CD8-positive, alpha-beta memory T cell (primary cell): Measurements from ENCODE around the gene EEFSEC. TPM values are rescaled to one million over a fixed set of nuclear protein-coding genes. Genes with fewer than 3 reads are reported as not detected.

Experiments used
- CTCF ChIA-PET: fragments of 350-600 bp; sonication (Branson Sonifier 250); formaldehyde crosslinking; loops from one replicate; lab custom pipeline; 2021; ENCODE audit warnings: antibody characterized with exemption; lab: Charles Lee
- POLR2A ChIA-PET: fragments of 350-600 bp; sonication (Branson Sonifier 250); formaldehyde crosslinking; loops from one replicate; lab custom pipeline; 2021; ENCODE audit warnings: antibody characterized with exemption; lab: Charles Lee
- DNase-seq, 5 donors: peaks; one replicate each; pipeline versions ENCODE4 v3.0.0 to v3.0.0-alpha.2; 2020 to 2022; ENCODE audit warnings: mixed read lengths in 1 of 5
- H3K27ac ChIP-seq: one replicate; pipeline ENCODE4 v1.7.0; 2013; ENCODE audit warnings: low read depth, mild to moderate bottlenecking, low read length, moderate library complexity
- H3K27me3 ChIP-seq: 2 replicates; pipeline ENCODE4 v1.7.0; 2013; ENCODE audit warnings: low read length, mild to moderate bottlenecking; ENCODE audit not compliant: insufficient read depth, poor library complexity, severe bottlenecking
- H3K36me3 ChIP-seq: 2 replicates; pipeline ENCODE4 v1.7.0; 2013; ENCODE audit warnings: mild to moderate bottlenecking, low read length, moderate library complexity; ENCODE audit not compliant: insufficient read depth
- H3K4me1 ChIP-seq: 2 replicates; pipeline ENCODE4 v1.7.0; 2013; ENCODE audit warnings: mild to moderate bottlenecking, low read length, moderate library complexity; ENCODE audit not compliant: insufficient read depth
- H3K4me3 ChIP-seq: 2 replicates; pipeline ENCODE4 v1.7.0; 2013; ENCODE audit warnings: mild to moderate bottlenecking, low read length
- H3K9me3 ChIP-seq: 2 replicates; pipeline ENCODE4 v1.7.0; 2013; ENCODE audit warnings: mild to moderate bottlenecking, low read length
- H3K27ac Mint-ChIP-seq, 8 donors: one replicate each; pipeline ENCODE4 v1.8.0; 2020 to 2021; ENCODE audit warnings: mixed read lengths in 8 of 8, mild to moderate bottlenecking in 6 of 8, inconsistent platforms in 3 of 8, moderate library complexity in 3 of 8
- H3K27me3 Mint-ChIP-seq, 2 donors: one replicate each; pipeline ENCODE4 v1.8.0; 2020 to 2021; ENCODE audit warnings: mixed read lengths in 2 of 2, mild to moderate bottlenecking in 1 of 2, moderate library complexity in 1 of 2
- H3K36me3 Mint-ChIP-seq, 3 donors: one replicate each; pipeline ENCODE4 v1.8.0; 2020 to 2021; ENCODE audit warnings: mixed read lengths in 3 of 3, inconsistent platforms in 1 of 3, mild to moderate bottlenecking in 1 of 3
- H3K4me1 Mint-ChIP-seq, 3 donors: one replicate each; pipeline ENCODE4 v1.8.0; 2020 to 2021; ENCODE audit warnings: mixed read lengths in 3 of 3, inconsistent platforms in 1 of 3, mild to moderate bottlenecking in 1 of 3
- H3K4me3 Mint-ChIP-seq, 7 donors: one replicate each; pipeline ENCODE4 v1.8.0; 2020 to 2021; ENCODE audit warnings: mixed read lengths in 7 of 7, mild to moderate bottlenecking in 6 of 7, moderate library complexity in 4 of 7, inconsistent platforms in 2 of 7
- H3K9me3 Mint-ChIP-seq, 5 donors: one replicate each; pipeline ENCODE4 v1.8.0; 2020 to 2022; ENCODE audit warnings: mixed read lengths in 5 of 5, mild to moderate bottlenecking in 3 of 5, moderate library complexity in 2 of 5, inconsistent platforms in 1 of 5
- polyA plus RNA-seq: library from polyadenylated mRNA; unstranded; fragments of 300-500 nt; fragmentation: Illumina TruSeq; gene quantifications from one replicate; pipeline ENCODE4 v1.2.3, GENCODE V29; 2021
- total RNA-seq, 2 experiments: library from RNA; stranded (reverse); gene quantifications; one replicate each; pipeline ENCODE4 v1.2.3, GENCODE V29; 2021

EEFSEC gene
- total and polyA plus RNA-seq, 3 experiments from 2014 or later: 20.4 to 28.6 (median 21.8) TPM

DNA sequence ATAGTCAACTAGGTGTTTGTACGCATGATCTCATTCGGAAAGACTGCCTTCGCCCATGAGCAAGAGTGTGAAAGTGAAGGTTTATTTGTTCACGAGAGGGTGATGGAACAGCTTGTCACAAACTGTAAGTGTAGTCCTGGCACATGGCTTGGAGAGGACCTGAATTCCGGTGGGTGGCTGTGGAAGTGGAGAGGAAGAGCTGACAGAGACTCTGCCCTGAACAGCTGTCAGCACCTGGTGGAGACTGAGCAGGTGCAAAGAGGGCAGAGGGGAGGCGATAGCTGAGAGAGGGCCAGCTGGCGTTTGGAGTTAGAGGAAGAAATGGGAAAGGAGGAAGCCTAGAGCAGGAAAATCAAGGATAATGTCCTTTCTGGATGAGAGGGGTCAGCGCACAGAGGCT lies 155.7 kb downstream of the EEFSEC start:
- no peaks in the 10 kb centered on the region for H3K27me3 Mint-ChIP-seq
- peaks cover 4 to 10% (median 5%) of the 10 kb centered on the region in 3 donors for H3K4me1 Mint-ChIP-seq
- Histone ChIP-seq H3K36me3 (no peaks in the 10 kb centered on the region), H3K27ac (no peak overlapping the region), H3K9me3 (no peaks in the 10 kb centered on the region), H3K4me1 (peaks cover 14% of the 10 kb centered on the region), H3K4me3 (no peak overlapping the region), H3K27me3 (no peaks in the 10 kb centered on the region)
- no peak overlapping the region for H3K4me3 Mint-ChIP-seq
- POLR2A ChIA-PET: no interaction called here
- CTCF ChIA-PET: interaction anchor here (0.8 to 1.6 kb wide), 4 partner anchors 9 to 13 kb away, joined by 3 to 10 read pairs (median 4); no protein-coding TSS in a partner anchor
- peak overlapping the region in 1 of 8 donors; percentile 16 for H3K27ac Mint-ChIP-seq
- no peak for DNase-seq
- H3K36me3 Mint-ChIP-seq: peaks cover 7 to 25% (median 22%) of the 10 kb centered on the region in 3 donors
- no peaks in the 10 kb centered on the region for H3K9me3 Mint-ChIP-seq

DNA sequence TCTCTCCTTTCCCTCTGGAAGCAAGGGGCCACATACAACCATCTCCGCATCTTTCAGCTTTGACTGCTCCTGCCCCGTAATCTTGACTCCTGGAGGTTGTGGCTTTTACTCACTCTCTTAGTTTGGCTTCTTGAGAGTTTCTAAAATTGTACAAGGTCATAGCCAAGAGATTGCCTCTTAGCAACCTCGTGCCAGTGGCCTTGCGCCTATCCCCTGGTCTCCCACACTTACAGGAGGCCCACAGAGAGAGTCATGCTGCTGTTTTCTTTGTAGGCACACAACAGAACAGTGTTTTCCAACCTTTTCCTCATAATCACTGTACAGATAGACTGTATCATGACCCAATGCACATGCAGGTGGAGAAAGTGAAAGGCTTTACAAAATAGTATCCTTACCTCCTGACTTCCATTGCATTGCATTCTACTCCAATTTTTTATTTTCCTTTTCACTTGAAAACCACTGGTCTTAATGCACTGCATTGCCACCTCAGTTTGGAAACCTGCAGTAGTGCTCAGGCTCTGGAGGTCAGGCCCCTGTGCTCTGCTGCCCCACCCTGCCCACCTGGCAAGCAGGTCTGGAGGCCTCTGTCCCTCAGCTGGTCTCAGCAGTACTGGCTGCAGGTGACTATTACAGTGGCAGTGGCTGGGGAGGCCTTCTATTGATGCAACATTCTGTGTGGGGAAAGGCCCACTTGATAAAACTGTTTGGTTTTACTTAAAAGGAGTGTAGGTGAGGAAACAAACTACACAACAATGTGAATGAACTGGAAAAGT lies 157.2 kb downstream of the EEFSEC start:
- H3K4me1 ChIP-seq: peaks cover 27% of the 10 kb centered on the region
- H3K27ac ChIP-seq: no peak overlapping the region
- H3K9me3 Mint-ChIP-seq: no peaks in the 10 kb centered on the region
- H3K9me3 ChIP-seq: no peaks in the 10 kb centered on the region
- ChIA-PET CTCF (no interaction called here), POLR2A (no interaction called here)
- DNase-seq: no peak
- peak overlapping the region in 1 of 8 donors; percentile 35 for H3K27ac Mint-ChIP-seq
- no peak overlapping the region for H3K4me3 Mint-ChIP-seq
- no peaks in the 10 kb centered on the region for H3K27me3 Mint-ChIP-seq
- H3K36me3 Mint-ChIP-seq: peaks cover 7 to 23% (median 18%) of the 10 kb centered on the region in 3 donors
- peaks cover 11 to 24% (median 13%) of the 10 kb centered on the region in 3 donors for H3K4me1 Mint-ChIP-seq
- H3K27me3 ChIP-seq: no peaks in the 10 kb centered on the region
- no peak overlapping the region for H3K4me3 ChIP-seq
- no peaks in the 10 kb centered on the region for H3K36me3 ChIP-seq

DNA sequence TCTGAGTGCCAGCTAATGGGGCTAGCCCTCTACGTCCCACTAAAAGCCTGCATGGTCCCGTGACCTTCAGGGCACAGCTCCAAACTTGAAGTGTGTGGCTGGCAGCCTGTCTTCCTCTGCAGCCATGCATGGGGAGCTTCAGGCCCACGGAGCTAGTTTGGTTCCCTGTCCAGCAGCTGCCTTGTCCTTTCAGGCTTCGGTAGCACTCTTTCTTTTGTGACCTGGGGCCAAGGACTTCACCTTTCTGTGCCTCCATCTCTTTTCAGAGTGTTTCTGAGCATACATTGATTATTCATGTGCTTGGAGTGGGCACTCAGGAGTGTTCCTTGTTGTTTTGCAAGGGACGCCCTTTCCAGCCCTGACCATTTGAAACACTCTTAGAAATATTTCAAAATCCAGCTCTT lies 158.2 kb downstream of the EEFSEC start:
- Mint-ChIP-seq H3K36me3 (peaks cover 4 to 19% (median 18%) of the 10 kb centered on the region in 3 donors), H3K9me3 (no peaks in the 10 kb centered on the region), H3K27me3 (no peaks in the 10 kb centered on the region), H3K4me3 (no peak overlapping the region), H3K27ac (no peak overlapping the region), H3K4me1 (peaks cover 19 to 34% (median 23%) of the 10 kb centered on the region in 3 donors)
- no peak for DNase-seq
- ChIA-PET CTCF (no interaction called here), POLR2A (no interaction called here)
- Histone ChIP-seq H3K27ac (no peak overlapping the region), H3K4me3 (no peak overlapping the region), H3K4me1 (peaks cover 36% of the 10 kb centered on the region), H3K9me3 (no peaks in the 10 kb centered on the region), H3K27me3 (no peaks in the 10 kb centered on the region), H3K36me3 (no peaks in the 10 kb centered on the region)

DNA sequence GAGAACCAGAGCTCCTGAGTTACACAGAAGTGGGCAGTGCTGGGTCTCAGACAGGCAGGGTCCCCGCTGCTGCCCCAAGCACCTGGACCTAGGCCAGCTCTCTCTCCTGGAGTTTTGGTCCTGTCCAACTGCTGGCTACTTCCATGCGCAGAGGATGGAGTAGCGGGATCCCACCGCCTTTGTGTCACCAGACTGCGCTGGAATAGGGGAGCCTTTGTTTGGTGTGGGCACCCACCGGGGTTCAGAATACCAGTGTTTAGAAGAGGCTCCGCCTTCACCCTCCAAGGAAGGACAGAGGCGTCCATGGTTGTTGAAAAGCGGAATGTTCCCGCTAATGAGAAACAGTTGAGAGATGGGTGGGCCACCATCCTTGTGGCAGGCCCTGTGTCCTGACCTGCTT lies 159.0 kb downstream of the EEFSEC start:
- H3K4me3 ChIP-seq: no peak overlapping the region
- no peaks in the 10 kb centered on the region for H3K36me3 ChIP-seq
- CTCF ChIA-PET: no interaction called here
- H3K9me3 Mint-ChIP-seq: no peaks in the 10 kb centered on the region
- POLR2A ChIA-PET: no interaction called here
- no peaks in the 10 kb centered on the region for H3K27me3 Mint-ChIP-seq
- peaks cover 26 to 42% (median 31%) of the 10 kb centered on the region in 3 donors for H3K4me1 Mint-ChIP-seq
- H3K36me3 Mint-ChIP-seq: peaks cover 4 to 20% (median 19%) of the 10 kb centered on the region in 3 donors
- DNase-seq: no peak
- H3K4me3 Mint-ChIP-seq: no peak overlapping the region
- H3K9me3 ChIP-seq: no peaks in the 10 kb centered on the region
- H3K4me1 ChIP-seq: peaks cover 44% of the 10 kb centered on the region
- no peak overlapping the region for H3K27ac ChIP-seq
- no peaks in the 10 kb centered on the region for H3K27me3 ChIP-seq
- no peak overlapping the region for H3K27ac Mint-ChIP-seq

DNA sequence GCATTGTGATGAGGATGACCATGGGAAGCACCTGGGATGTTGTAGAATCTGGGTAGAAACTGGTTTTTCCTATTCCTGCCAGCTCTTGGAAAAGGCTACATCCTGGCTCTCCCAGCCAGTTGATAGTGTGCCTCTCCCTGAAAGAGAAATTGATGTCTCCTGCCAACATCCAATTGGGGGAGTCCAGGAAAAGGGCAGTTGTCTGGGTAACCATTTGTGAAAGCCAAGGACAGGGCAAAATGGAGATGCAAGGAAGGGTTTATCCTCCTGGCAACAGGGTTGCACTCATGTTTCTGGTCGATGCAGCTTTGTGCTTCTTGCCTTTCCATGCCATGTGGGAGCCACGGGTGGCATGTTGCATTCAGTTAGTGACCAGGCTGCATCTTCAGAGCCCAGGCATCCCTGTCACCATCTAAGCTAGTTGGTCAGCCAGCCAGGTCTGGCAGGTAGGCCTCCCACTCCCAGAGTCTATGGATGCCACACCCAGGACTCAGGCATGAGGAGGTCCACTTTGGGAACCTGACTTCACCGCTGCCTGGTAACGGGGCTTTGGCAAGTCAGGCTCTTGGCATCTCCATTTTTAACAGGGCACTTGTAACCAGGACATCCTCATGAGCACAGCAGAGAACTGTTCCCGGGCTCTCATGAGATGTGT lies 159.9 kb downstream of the EEFSEC start:
- H3K9me3 Mint-ChIP-seq: no peaks in the 10 kb centered on the region
- peaks cover 53% of the 10 kb centered on the region for H3K4me1 ChIP-seq
- ChIA-PET CTCF (no interaction called here), POLR2A (no interaction called here)
- H3K4me3 Mint-ChIP-seq: no peak overlapping the region
- H3K36me3 ChIP-seq: no peaks in the 10 kb centered on the region
- H3K4me3 ChIP-seq: no peak overlapping the region
- peaks cover 4 to 21% (median 19%) of the 10 kb centered on the region in 3 donors for H3K36me3 Mint-ChIP-seq
- no peaks in the 10 kb centered on the region for H3K27me3 Mint-ChIP-seq
- H3K4me1 Mint-ChIP-seq: peaks cover 27 to 51% (median 38%) of the 10 kb centered on the region in 3 donors
- H3K27ac ChIP-seq: no peak overlapping the region
- no peaks in the 10 kb centered on the region for H3K9me3 ChIP-seq
- H3K27ac Mint-ChIP-seq: peak overlapping the region in 1 of 8 donors; percentile 8
- no peaks in the 10 kb centered on the region for H3K27me3 ChIP-seq
- DNase-seq: no peak

DNA sequence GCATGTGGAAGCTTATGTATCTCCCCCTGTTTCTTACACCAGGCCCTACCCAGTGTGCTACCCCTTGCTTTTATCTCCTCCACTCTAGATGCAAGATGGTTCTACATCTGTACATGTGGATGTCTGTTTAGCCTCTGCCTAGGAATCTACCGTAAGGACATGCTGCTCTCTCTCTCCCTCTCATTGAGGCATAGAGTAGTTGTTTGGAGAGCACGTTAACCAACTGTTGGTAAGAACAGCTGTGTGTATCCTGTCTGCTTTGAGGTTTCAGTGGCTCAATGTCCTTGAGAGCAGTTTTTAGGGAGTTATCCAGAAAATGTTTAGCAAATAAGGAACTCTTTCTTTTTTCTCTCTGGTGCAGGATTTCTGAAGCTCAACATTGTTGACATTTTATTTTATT lies 160.7 kb downstream of the EEFSEC start:
- Histone ChIP-seq H3K4me1 (peaks cover 60% of the 10 kb centered on the region), H3K9me3 (no peaks in the 10 kb centered on the region), H3K36me3 (no peaks in the 10 kb centered on the region), H3K4me3 (no peak overlapping the region), H3K27ac (no peak overlapping the region), H3K27me3 (no peaks in the 10 kb centered on the region)
- Mint-ChIP-seq H3K36me3 (peaks cover 4 to 25% (median 15%) of the 10 kb centered on the region in 3 donors), H3K27ac (peak overlapping the region in 4 of 8 donors; percentile 6 to 25 (median 8)), H3K9me3 (no peaks in the 10 kb centered on the region), H3K4me1 (peaks cover 27 to 56% (median 43%) of the 10 kb centered on the region in 3 donors), H3K4me3 (no peak overlapping the region), H3K27me3 (no peaks in the 10 kb centered on the region)
- ChIA-PET POLR2A (no interaction called here), CTCF (no interaction called here)
- DNase-seq: no peak

DNA sequence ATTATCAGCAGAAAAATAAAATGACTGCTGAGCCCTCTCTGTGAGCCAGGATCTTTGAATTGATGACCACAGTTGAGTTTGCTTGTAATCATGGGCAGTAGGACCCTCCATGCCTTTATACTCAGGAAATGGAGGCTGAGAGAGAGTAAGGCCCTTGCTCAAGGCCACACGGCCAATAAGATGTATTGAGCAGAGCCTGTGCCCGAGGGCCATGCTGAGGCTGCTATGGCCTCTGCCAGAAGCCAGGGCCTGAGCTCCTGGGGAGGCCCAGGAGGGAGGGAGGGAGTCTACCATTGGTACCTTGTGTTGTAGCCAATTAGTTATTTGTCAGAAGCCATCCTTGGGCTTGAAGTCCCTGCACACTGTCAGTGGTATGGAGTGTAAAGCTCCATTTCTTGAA lies 162.0 kb downstream of the EEFSEC start:
- POLR2A ChIA-PET: no interaction called here
- peaks cover 4 to 24% (median 19%) of the 10 kb centered on the region in 3 donors for H3K36me3 Mint-ChIP-seq
- H3K27me3 Mint-ChIP-seq: no peaks in the 10 kb centered on the region
- H3K4me3 ChIP-seq: no peak overlapping the region
- peaks cover 73% of the 10 kb centered on the region for H3K4me1 ChIP-seq
- H3K4me3 Mint-ChIP-seq: no peak overlapping the region
- H3K9me3 ChIP-seq: no peaks in the 10 kb centered on the region
- no peak for DNase-seq
- no peaks in the 10 kb centered on the region for H3K9me3 Mint-ChIP-seq
- H3K27ac ChIP-seq: no peak overlapping the region
- H3K27ac Mint-ChIP-seq: peak overlapping the region in 4 of 8 donors; percentile 31 to 79 (median 52)
- no peaks in the 10 kb centered on the region for H3K27me3 ChIP-seq
- CTCF ChIA-PET: interaction anchor here (1.2 kb wide), 1 partner anchor 90 kb away, joined by 4 read pairs; no protein-coding TSS in a partner anchor
- H3K36me3 ChIP-seq: no peaks in the 10 kb centered on the region
- peaks cover 29 to 59% (median 43%) of the 10 kb centered on the region in 3 donors for H3K4me1 Mint-ChIP-seq

DNA sequence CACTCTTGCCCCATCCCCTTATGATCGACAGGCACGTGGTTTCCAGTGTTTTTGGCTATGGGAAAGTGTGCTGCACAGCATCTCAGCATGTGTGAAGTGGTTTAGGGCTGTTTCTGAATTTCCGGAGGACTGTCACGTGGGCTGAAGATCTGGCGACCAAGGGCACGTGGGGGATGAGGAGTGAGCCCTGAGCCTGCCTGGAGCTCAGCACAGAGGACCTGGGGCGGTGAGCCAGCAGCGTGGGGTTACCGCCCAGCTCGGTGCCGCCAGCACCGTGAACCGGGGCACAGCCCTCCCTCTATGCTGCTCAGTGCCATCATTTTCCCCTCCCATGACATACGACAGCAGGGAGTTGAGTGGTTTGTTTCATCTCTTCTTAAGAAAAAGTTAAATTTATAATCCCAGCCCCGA lies 163.2 kb downstream of the EEFSEC start:
- Mint-ChIP-seq H3K4me3 (peak overlapping the region; percentile 7 to 74 (median 37)), H3K36me3 (peaks cover 4 to 27% (median 19%) of the 10 kb centered on the region in 3 donors), H3K9me3 (no peaks in the 10 kb centered on the region), H3K27me3 (no peaks in the 10 kb centered on the region), H3K4me1 (peaks cover 27 to 55% (median 43%) of the 10 kb centered on the region in 3 donors), H3K27ac (peak overlapping the region; percentile 37 to 93 (median 70))
- H3K36me3 ChIP-seq: no peaks in the 10 kb centered on the region
- no peak overlapping the region for H3K27ac ChIP-seq
- DNase-seq: peak; percentile 34 to 84 (median 64)
- H3K4me1 ChIP-seq: peaks cover 84% of the 10 kb centered on the region
- no peaks in the 10 kb centered on the region for H3K27me3 ChIP-seq
- ChIA-PET CTCF (no interaction called here), POLR2A (no interaction called here)
- no peaks in the 10 kb centered on the region for H3K9me3 ChIP-seq
- peak overlapping the region; percentile 5 for H3K4me3 ChIP-seq
